ENCODE results near the gene NDEL1. TPM values are rescaled to one million over a fixed set of nuclear protein-coding genes. Genes with fewer than 3 reads are reported as not detected.

NDEL1 gene
- total and polyA plus RNA-seq, 7 donors = 24.6 to 79.2 (median 37.7) TPM

- H3K9me3 ChIP-seq = no peaks in the 10 kb centered on the region
- WGBS, 3 donors = 88 to 90% (median 89%) methylated on average over 13 of the region's 13 CpGs
- H3K36me3 ChIP-seq (ENCODE audit: insufficient read depth in 1 of 2, low read depth in 1 of 2) = peaks cover 2 to 30% of the 10 kb centered on the region in 2 donors
- no peaks in the 10 kb centered on the region for H3K27me3 ChIP-seq (ENCODE audit: insufficient read depth in 3 of 3, low read length in 2 of 3)
- DNase-seq (no peak), ATAC-seq (no peak)
- no peaks in the 10 kb centered on the region for H3K4me1 ChIP-seq
- H3K27ac ChIP-seq = no peak overlapping the region
- TF ChIP-seq CTCF (IDR thresholded peaks at IDR 0.05) = no peak
- intact Hi-C loops (cut with DNase I) = no loop called here
- H3K4me3 ChIP-seq = no peak overlapping the region
These were observed 60.4 kb downstream of the NDEL1 start for GRCh38 chr17:8496081-8496480.

- Histone ChIP-seq H3K4me3 (no peak overlapping the region), H3K4me1 (no peaks in the 10 kb centered on the region), H3K9me3 (no peaks in the 10 kb centered on the region), H3K27ac (no peak overlapping the region), H3K27me3 (ENCODE audit: insufficient read depth in 3 of 3, low read length in 2 of 3) (no peaks in the 10 kb centered on the region), H3K36me3 (ENCODE audit: insufficient read depth in 1 of 2, low read depth in 1 of 2) (peaks cover 2 to 11% of the 10 kb centered on the region in 2 donors)
- no peak for ATAC-seq
- no peak for DNase-seq
- 90 to 96% (median 96%) methylated on average over 9 of the region's 9 CpGs for WGBS, 3 donors
- intact Hi-C loops (cut with DNase I) = no loop called here
- TF ChIP-seq CTCF (IDR thresholded peaks at IDR 0.05) = no peak
These were observed 63.5 kb downstream of the NDEL1 start for GRCh38 chr17:8499171-8499570.

GRCh38 chr17:8499614-8500013, 63.9 kb downstream of the NDEL1 start:
- intact Hi-C loops (cut with DNase I) = no loop called here
- H3K4me1 ChIP-seq = no peaks in the 10 kb centered on the region
- H3K4me3 ChIP-seq = no peak overlapping the region
- WGBS, 3 donors = 74 to 83% (median 79%) methylated on average over 5 of the region's 5 CpGs
- no peak overlapping the region for H3K27ac ChIP-seq
- no peaks in the 10 kb centered on the region for H3K9me3 ChIP-seq
- TF ChIP-seq CTCF (IDR thresholded peaks at IDR 0.05) = no peak
- DNase-seq (no peak), ATAC-seq (no peak)
- peaks cover 2 to 11% of the 10 kb centered on the region in 2 donors for H3K36me3 ChIP-seq (ENCODE audit: insufficient read depth in 1 of 2, low read depth in 1 of 2)
- H3K27me3 ChIP-seq (ENCODE audit: insufficient read depth in 3 of 3, low read length in 2 of 3) = no peaks in the 10 kb centered on the region

GRCh38 chr17:8500609-8501008, 64.9 kb downstream of the NDEL1 start:
- H3K4me3 ChIP-seq = no peak overlapping the region
- H3K27me3 ChIP-seq (ENCODE audit: insufficient read depth in 3 of 3, low read length in 2 of 3) = no peaks in the 10 kb centered on the region
- no peak for TF ChIP-seq CTCF (IDR thresholded peaks at IDR 0.05)
- no peaks in the 10 kb centered on the region for H3K9me3 ChIP-seq
- no peak for DNase-seq
- peaks cover 2 to 11% of the 10 kb centered on the region in 2 donors for H3K36me3 ChIP-seq (ENCODE audit: insufficient read depth in 1 of 2, low read depth in 1 of 2)
- WGBS, 3 donors = 90 to 96% (median 94%) methylated on average over 8 of the region's 8 CpGs
- intact Hi-C loops (cut with DNase I) = no loop called here
- no peak overlapping the region for H3K27ac ChIP-seq
- no peaks in the 10 kb centered on the region for H3K4me1 ChIP-seq
- ATAC-seq = no peak

GRCh38 chr17:8502126-8502525, 66.4 kb downstream of the NDEL1 start:
- Histone ChIP-seq H3K36me3 (ENCODE audit: insufficient read depth in 1 of 2, low read depth in 1 of 2) (peaks cover 2 to 18% of the 10 kb centered on the region in 2 donors), H3K4me3 (no peak overlapping the region), H3K27ac (no peak overlapping the region), H3K27me3 (ENCODE audit: insufficient read depth in 3 of 3, low read length in 2 of 3) (no peaks in the 10 kb centered on the region), H3K4me1 (no peaks in the 10 kb centered on the region), H3K9me3 (no peaks in the 10 kb centered on the region)
- intact Hi-C loops (cut with DNase I) = no loop called here
- DNase-seq (no peak), ATAC-seq (no peak)
- TF ChIP-seq CTCF (IDR thresholded peaks at IDR 0.05) = no peak
- 68 to 73% (median 71%) methylated on average over 6 of the region's 6 CpGs for WGBS, 3 donors
